GM19397 (cell line): Measurements from ENCODE around the gene AKR1D1.
"Not testable (repeated sequence)": the region's sequence is repeated elsewhere in the genome, so short reads cannot be mapped to it uniquely, and the experiment has no call there.

Experiments
- ATAC-seq: cut with Tn5 transposase; IDR thresholded peaks from one replicate; pipeline ENCODE4 v1.9.1; 2021; ENCODE audit warnings: mild to moderate bottlenecking, moderate library complexity; ENCODE audit not compliant: unreplicated experiment

AKR1D1 gene

DNA sequence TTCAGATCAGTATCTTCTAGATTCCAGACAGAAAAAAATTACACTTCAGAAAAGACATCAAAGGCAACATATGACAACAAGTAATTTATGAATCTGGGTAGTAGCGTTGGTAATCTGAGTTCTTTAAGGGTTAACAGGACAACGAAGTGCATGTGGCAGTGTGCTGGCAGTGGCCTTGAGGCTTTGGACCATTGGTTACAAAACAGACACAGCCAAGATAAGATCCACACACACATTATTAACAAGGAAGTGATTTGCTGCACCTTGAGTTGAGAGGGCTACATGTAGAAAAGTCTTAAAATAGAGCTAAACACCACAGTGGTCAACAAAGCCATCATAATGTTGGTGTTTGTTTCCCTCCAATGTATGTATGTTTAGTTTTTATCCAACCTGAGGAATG is 40.6 kb downstream of the AKR1D1 start:
- ATAC-seq, result no peak

DNA sequence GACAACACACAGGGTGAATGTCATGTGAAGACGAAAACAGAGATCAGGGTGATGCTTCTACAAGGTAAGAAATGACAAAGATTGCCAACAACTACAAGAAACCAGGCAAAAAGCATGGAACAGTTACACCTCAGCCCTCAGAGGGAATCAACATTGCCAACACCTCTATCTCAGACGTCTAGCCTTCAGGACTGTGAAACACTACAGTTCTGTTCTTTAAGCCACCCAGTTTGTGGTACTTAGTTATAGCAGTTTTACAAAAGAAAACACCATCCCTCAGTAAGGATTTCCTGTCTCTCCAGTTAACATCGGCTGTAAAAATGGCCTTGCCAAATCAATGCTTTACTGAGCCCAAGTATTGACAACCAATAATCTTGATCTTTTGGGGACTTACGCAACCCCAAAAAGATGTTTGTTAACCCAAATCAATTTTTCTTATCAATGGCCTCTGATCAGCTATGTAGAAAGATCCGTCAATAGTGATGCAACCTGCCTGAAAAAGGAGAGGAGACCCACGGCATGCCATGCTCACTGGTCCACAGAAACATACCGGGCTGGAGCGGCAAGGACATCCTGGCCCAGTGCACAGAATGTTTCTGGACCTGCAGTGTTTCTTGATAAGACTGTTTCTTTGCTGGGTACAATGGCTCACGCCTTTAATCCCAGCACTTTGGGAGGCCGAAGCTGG is 44.0 kb downstream of the AKR1D1 start:
- ATAC-seq, result no peak

DNA sequence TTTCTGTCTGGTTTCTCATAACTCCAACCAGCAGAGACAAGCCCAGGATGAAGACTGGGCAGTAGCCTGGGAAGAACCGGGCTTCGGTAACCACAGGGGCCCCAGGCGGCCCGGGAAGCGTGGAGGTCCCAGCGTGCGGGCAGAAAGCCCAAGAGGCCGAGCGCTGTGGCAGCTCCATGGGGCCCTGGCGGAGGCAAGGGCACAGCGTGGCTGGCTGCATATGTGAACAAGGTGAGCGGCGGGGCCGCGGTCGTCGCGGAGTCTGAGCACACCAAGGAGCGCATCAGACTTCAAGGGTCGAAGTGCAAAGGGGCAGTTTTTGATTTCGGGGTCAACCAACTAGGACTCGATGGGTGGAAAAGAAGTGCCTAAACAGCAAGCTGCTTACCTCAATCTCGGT is 45.9 kb downstream of the AKR1D1 start:
- no peak for ATAC-seq

DNA sequence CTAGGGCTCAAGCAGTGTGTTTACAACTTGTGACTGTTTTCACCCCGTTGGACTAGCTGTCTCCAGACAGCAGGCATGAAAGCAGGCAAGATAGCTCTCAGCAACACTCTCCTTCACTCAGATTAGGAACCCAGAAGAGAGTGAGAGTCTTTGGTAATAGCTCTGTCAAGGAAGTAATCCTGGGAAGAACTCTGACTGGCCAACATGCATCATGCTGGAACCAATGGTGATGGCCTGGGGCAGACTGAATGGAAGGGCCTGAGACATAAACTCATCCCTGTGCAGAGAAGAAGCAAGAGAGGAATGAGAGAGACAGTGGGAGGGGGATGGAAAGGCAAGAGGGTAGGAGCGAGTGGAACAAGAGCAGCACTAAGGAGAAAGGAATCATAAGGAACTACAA is 48.9 kb downstream of the AKR1D1 start:
- no peak for ATAC-seq

DNA sequence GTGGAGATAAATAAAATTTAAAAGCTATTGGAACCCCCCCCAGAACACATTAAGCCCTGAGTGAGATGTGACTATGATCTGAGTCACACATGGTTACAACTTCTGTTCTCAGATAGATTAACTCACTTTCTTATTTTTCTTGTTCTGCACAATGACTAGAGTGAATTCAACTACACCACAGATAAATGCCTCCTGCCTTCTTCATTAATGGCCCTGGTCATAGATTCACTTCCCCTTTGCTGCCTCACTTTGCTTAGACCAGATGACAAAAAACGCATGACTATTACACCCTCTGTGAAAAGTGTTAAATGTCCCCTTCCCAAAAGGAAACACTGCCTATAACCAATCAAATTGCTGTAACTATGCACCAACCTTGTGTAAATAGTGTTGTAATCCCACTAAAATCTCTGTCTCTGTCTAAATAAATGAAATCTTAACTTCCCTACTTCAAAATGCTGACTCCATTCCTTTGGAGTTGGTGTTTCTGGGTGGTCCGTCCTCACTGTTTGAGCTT is 49.4 kb downstream of the AKR1D1 start:
- ATAC-seq, result peak; percentile 70

DNA sequence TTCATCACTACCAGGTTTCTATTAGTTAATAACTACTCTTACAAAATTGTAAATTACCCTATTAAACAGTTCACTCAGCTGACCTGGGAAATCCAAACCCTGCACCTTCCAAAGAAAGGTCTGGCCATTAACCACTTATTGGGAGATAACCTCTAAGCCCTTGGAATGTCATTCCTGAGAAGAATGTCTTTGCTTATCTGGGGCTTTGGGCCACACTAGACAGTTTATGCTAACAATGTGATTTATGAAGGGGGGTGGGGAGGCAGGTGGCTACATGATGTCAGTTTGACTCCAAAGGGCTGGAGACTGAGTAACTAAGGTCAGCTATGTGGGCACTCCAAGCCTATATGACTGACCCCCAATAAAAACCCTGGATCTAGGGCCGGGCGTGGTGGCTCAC is 50.7 kb downstream of the AKR1D1 start:
- ATAC-seq, result no peak

DNA sequence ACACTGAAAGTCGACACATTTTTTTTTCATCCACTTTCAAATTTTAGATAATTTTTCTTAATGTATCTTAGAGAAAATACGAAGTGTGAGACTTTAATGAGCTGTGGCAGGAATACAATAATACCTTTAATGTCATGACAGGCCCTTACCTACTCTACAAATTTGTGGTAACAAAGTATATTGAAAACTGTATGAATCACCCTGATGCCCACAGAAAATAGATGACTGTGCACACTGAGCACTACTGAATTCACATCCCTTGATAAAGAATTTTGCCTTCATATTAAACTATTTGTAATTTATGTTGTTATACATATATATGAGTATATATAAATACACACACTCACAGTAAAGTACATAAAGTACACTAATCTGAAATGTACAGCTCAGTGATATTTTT is 51.7 kb downstream of the AKR1D1 start:
- no peak for ATAC-seq

DNA sequence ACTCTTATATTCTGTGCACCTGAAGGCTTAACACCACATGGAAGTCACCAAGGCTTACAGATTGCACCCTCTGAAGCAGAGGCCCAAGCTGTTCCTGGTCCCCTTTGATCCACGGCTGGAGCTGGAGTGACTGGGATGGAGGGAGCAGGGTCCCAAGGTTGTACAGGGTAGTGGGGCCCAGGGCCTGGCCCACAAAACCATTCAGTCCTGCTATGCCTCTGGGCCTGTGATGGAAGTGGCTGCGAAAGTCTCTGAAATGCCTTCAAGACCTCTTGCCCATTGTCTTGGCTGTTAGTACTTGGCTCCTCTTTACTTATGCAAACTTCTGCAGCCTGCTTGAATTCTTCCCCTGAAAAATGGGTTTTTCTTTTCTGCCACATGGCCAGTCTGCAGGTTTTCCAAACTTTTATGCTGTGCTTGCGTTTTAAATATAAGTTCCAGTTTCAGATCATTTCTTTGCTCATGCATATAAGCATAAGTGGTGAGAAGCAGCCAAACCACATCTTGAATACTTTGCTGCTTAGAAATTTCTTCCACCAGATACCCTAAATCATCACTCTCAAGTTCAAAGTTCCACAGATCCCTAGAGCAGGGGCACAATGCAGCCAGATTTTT is 53.4 kb downstream of the AKR1D1 start:
- no peak for ATAC-seq

DNA sequence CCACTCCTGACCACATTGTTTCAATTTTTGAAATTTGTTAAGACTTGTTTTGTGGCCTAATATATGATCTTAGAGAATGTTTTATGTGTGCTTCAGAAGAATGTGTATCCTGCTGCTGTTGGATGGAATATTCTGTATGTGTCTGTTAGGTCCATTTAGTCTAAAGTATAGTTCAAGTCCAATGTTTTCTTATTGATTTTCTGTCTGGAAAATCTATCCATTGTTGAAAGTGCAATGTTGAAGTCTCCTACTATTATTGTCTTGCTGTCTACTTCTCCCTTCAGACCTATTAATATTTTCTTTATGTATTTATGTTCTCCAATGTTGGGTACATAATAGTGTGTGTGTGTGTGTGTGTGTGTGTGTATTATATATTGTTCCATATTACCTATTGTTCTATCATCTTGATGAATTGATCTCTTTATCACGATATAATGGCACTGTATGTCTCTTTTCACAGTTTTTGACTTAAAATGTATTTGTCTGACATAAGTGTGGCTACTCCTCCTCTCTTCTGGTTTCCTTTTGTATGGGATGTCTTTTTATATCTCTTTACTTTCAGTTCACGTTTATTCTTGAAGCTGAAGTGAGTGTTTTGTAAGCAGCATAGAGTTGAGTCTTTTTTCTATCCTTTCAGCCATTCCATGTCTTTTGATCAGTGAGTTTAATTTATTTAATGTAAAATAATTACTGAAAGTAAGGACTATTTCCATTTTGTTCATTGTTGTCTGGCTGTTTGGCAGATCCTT is 61.3 kb downstream of the AKR1D1 start:
- ATAC-seq, result peak; percentile 67

DNA sequence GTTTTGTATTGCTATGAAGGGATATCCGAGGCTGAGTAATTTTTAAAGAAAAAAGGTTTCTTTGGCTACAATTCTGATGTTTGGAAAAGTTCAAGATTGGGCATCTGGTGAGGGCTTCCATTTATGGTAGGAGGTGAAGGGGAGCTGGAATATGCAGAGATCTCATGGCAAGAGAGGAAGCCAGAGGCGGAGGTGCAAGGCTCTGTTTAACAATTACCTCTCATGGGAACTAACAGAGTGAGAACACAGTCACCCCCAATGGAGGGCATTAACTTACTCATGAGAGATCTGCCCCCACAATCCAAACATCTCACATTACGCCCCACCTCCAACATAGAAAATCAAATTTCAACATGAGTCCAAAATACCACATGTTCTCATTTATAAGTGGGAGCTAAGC is 62.0 kb downstream of the AKR1D1 start:
- ATAC-seq, result no peak

DNA sequence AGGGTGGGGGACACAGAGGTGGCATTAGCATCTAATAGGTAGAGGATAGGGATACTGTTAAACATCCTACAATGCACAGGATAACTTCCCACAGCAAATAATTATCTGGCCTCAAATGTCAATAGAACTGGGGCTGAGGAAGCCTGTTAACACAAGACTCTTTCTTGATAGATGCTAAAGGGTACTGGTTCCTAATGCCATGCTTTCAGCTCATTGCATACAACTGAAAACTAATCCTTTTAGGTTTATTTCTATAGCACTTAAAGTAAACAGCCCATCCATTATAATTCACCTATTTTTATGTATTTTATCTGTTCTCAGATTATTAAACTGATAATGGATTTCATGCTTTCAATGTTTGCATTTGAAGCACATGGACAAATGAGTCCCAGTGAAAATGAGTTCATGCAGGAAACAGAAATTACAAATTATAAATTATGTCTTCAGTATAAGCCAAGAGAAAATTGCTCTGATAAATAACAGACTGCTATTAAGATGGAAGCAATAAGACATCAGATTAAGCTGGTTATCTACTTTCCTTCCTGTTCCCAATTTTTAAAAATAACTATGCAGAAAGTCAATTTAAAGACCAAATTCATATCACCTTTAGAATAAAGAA is 66.4 kb downstream of the AKR1D1 start:
- ATAC-seq, result no peak

DNA sequence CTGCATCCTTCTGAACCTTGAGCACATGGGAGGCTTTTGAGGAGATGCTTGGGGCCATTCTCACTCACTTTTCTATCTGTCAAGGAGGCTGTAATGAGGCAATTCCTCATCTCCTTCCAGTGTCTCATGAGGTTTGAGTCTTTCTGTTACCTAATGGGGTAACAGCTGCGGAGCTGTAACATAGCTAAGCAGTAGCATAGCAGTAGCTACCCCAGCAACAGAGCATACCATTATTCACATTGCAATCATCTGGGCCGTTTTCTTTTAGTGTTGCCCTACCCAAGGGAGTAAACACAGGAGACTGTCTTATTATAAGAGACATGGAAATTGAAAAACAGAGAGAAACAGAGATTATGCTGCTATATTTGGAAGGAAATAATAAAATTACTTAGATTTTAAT is 68.7 kb downstream of the AKR1D1 start:
- ATAC-seq, result no peak

DNA sequence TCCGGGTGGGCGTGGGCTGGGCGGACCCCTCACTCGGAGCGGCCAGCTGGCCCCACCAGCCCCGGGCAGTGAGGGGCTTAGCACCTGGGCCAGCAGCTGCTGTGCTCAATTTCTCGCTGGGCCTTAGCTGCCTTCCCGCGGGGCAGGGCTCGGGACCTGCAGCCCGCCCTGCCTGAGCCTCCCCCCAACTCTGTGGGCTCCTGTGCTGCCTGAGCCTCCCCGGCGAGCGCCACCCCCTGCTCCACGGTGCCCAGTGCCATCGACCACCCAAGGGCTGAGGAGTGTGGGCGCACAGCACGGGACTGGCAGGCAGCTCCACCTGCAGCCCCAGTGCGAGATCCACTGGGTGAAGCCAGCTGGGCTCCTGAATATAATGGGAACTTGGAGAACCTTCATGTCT is 70.0 kb downstream of the AKR1D1 start:
- ATAC-seq, result not testable (repeated sequence)

DNA sequence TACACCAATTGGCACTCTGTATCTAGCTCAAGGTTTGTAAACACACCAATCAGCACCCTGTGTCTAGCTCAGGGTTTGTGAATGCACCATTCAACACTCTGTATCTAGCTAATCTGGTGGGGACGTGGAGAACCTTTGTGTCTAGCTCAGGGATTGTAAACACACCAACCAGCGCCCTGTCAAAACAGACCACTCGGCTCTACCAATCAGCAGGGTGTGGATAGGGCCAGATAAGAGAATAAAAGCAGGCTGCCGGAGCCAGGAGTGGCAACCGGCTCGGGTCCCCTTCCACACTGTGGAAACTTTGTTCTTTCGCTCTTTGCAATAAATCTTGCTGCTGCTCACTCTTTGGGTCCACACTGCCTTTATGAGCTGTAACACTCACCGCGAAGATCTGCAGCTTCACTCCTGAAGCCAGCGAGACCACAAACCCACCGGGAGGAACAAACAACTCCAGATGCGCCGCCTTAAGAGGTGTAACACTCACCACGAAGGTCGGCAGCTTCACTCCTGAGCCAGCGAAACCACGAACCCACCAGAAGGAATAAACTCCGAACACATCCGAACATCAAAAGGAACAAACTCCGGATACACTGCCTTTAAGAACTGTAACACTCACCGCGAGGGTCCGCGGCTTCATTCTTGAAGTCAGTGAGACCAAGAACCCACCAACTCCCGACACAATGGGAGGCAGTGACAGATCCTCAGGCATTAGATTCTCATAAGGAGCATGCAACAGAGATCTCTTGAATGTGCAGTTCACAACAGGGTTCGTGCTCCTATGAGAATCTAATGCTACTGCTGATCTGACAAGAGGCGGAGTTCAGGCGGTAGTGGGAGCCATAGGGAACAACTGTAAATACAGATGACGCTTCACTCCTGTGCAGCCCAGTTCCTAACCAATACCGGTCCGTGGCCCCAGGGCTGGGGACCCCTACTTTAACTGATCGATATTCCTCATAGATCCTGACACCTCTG is 70.8 kb downstream of the AKR1D1 start:
- not testable (repeated sequence) for ATAC-seq

DNA sequence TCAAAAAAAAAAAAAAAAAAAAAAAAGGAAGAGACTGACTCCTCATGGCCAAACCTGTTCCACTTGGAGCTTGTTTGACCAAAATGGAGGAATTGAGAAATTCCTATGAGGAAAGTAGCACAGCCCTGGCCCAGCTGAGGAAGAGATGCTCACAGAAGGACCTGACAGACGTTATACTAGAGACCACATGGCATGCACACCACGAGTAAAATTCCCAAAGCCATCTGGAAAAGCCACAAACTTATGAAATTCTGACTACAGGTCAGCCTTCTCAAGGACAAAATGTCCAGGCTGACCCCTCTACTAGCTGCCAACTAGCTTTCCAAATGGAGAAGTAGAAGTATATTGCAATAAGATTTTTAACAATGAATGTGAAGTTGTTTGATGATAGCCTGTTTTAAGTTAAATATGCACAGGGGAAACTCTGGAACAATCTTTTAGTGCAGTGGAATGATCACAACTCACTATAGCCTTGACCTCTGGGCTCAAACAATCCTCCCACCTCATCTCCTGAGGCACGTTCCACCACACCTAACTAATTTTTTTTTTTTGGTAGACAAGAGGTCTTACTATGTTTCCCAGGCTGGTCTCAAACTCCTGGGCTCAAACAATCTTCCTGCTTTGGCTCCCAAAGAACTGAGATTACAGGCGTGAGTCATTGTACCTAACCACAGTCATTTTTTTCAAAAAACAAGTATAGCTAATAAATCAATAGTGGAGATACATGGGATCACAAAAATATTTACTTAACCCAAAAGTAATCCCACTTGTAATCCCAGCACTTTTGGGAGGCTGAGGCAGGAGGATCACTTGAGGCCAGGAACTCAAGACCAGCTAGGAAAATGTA is 75.7 kb downstream of the AKR1D1 start:
- ATAC-seq, result no peak

DNA sequence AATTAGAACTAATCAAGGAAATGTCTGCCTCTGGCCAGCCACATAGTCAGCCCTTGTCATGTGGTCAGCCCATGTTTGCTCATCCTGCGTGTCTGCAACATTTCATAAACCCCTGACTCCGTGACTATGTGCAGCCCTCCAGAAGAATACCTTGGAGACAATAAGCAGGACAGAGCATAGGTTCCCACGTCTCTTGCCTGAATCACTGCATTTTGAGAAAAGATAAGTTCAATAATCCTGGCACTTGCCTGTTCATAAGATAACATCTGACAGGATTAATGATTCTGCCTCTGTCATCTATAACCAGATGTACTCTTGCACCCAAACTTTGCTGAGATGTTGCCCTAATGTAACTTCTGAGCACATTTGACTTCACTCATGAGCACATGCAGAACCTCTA is 78.4 kb downstream of the AKR1D1 start:
- ATAC-seq, result no peak

DNA sequence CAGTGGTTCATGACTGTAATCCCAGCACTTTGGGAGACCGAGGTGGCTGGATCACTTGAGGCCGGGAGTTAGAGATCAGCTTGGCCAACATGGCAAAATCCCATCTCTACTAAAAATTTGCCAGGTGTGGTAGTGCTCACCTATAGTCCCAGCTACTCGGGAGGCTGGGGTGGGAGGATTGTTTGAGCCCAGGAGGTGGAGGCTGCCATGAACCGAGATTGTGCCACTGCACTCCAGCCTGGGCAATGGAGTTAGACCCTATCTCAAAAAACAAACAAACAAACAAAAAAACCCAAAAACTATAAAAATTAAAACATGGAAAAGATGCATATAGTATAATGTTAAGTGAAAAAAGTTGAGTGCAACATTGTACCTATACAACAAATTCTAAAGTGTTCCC is 81.4 kb downstream of the AKR1D1 start:
- no peak for ATAC-seq

DNA sequence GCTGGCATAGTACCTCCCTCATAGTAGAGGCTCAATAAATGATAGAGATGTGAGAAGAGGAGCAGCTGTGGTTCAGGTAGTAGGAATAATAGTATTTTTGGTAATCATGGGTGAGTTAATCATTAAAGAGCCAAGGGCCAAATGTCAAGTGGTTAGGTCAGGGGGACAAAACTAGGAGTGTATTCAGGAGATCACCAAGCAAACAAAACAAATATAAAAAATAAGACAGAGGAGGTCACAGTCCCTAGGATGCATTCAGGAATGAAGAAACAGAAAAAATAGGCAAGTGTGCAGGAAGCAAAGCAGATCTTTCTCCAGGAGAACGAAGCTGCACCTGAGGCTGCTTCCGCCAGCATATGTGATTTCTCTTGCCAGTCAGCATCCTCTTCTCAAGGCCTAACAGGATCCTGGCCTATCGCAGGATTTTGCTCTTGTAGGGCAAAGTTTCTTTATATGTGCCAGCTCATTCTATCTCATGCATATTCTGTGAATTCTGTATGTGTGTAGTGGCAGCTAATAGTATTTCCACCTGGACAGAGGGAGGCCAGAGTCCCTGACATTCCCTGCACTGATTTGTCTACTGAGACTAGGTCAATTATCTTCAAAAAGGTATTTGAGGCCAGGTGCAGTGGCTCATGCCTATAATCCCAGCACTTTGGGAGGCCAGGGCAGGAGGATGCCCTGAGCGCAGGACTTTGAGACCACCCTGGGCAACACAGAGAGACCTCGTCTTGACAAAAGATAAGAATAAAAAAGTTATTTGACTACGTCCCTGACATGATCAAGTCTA is 82.7 kb downstream of the AKR1D1 start:
- no peak for ATAC-seq

DNA sequence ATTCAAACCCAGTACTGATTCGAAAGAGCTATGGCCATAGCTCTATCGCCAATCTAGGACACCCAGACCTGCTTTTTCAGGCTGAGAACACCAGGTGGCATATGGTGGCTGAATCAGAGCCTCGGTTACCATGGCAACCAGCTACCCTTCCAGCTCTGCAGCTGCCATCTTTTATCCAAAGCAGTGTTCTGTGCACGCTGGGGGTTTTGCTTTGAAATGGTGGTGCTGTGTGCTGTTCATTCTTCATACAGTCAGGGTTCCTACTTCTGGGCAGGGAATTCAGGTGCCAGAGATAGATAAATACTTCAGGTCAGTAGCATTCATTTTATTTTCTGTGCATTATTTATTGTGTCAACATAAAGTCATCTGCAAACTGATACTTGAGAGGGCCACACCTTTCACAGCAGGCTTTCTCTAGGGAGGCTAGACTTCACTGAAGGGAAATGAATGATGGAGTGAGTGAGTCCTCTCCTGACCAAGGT is 85.4 kb downstream of the AKR1D1 start:
- peak; percentile 100 for ATAC-seq
